GM19452 (cell line): ENCODE data around the gene TGIF1.

Experiments used
- ATAC-seq: cut with Tn5 transposase; IDR thresholded peaks from one replicate; pipeline ENCODE4 v1.9.1; 2021; ENCODE audit not compliant: unreplicated experiment

The TGIF1 gene

GRCh38 chr18:3429121-3429520 lies 20.9 kb upstream of the TGIF1 start:
- no peak for ATAC-seq

- no peak for ATAC-seq
Measured at GRCh38 chr18:3434685-3435084, 15.3 kb upstream of the TGIF1 start.

GRCh38 chr18:3440341-3440740 lies 9.6 kb upstream of the TGIF1 start:
- ATAC-seq: no peak

- no peak for ATAC-seq
Measured at GRCh38 chr18:3441290-3441689, 8.7 kb upstream of the TGIF1 start.

GRCh38 chr18:3442919-3443318 lies 7.1 kb upstream of the TGIF1 start:
- ATAC-seq: no peak

- no peak for ATAC-seq
Measured at GRCh38 chr18:3444296-3444695, 5.7 kb upstream of the TGIF1 start.

- ATAC-seq: no peak
Measured at GRCh38 chr18:3444954-3445353, 5.0 kb upstream of the TGIF1 start.

GRCh38 chr18:3447068-3447894 lies 2.7 kb upstream of the TGIF1 start:
- no peak for ATAC-seq

- ATAC-seq: peak; percentile 64
Measured at GRCh38 chr18:3447895-3448837, 1.8 kb upstream of the TGIF1 start.

GRCh38 chr18:3448838-3449511 lies 997 bp upstream of the TGIF1 start:
- ATAC-seq: peak; percentile 55

GRCh38 chr18:3449512-3450011 lies 410 bp upstream of the TGIF1 start:
- peak; percentile 12 for ATAC-seq

GRCh38 chr18:3450799-3451182 lies 819 bp downstream of the TGIF1 start:
- ATAC-seq: no peak

GRCh38 chr18:3451183-3451988 lies 1.4 kb downstream of the TGIF1 start:
- ATAC-seq: no peak

- ATAC-seq: no peak
Measured at GRCh38 chr18:3451989-3452749, 2.2 kb downstream of the TGIF1 start.

GRCh38 chr18:3452750-3453539 lies 3.0 kb downstream of the TGIF1 start:
- no peak for ATAC-seq

GRCh38 chr18:3453540-3454364 lies 3.8 kb downstream of the TGIF1 start:
- ATAC-seq: no peak

- ATAC-seq: no peak
Measured at GRCh38 chr18:3454365-3455089, 4.6 kb downstream of the TGIF1 start.
